HepG2 (cell line): Measurements from ENCODE around the gene TLR5. TPM values are rescaled to one million over a fixed set of nuclear protein-coding genes. Genes with fewer than 3 reads are reported as not detected.

Source experiments
- BRD4 ChIP-seq: sonication (generic); formaldehyde crosslinking; IDR thresholded peaks from 2 replicates; pipeline ENCODE4 v1.4.0; 2020; ENCODE audit warnings: missing genetic modification reagents
- CENPBD1 ChIP-seq: sonication (generic); formaldehyde crosslinking; IDR thresholded peaks from 2 replicates; pipeline ENCODE4 v1.8.0; 2022; ENCODE audit warnings: missing genetic modification reagents, low read depth, mild to moderate bottlenecking, borderline replicate concordance
- CHD2 ChIP-seq: IDR thresholded peaks from 2 replicates; pipeline ENCODE4 v1.6.1; 2011; ENCODE audit warnings: low read depth, low read length, improper control_type of control experiment
- DDIT3 ChIP-seq: sonication (generic); formaldehyde crosslinking; IDR thresholded peaks from 2 replicates; pipeline ENCODE4 v1.4.0; 2020; ENCODE audit warnings: mild to moderate bottlenecking, missing genetic modification reagents
- ESRRA ChIP-seq: sonication (generic); formaldehyde crosslinking; IDR thresholded peaks from 2 replicates; pipeline ENCODE4 v1.5.1; 2020; ENCODE audit warnings: mild to moderate bottlenecking, low read depth, missing genetic modification reagents
- FOXA3 ChIP-seq: IDR thresholded peaks from 2 replicates; pipeline ENCODE4 v1.6.1; 2016; ENCODE audit warnings: missing genetic modification reagents, missing compliant biosample characterization
- GPBP1L1 ChIP-seq: sonication (generic); formaldehyde crosslinking; IDR thresholded peaks from 2 replicates; pipeline ENCODE4 v1.5.0; 2020; ENCODE audit warnings: mild to moderate bottlenecking, missing genetic modification reagents
- HOXA3 ChIP-seq: sonication (generic); formaldehyde crosslinking; IDR thresholded peaks from 2 replicates; pipeline ENCODE4 v1.5.0; 2020; ENCODE audit warnings: missing genetic modification reagents
- KDM4B ChIP-seq: sonication (generic); formaldehyde crosslinking; IDR thresholded peaks from 2 replicates; pipeline ENCODE4 v1.4.0; 2020; ENCODE audit warnings: missing genetic modification reagents
- MEF2D ChIP-seq: sonication (generic); formaldehyde crosslinking; IDR thresholded peaks from 2 replicates; pipeline ENCODE4 v1.5.1; 2020; ENCODE audit warnings: mild to moderate bottlenecking, missing genetic modification reagents
- SNAPC5 ChIP-seq: sonication (generic); formaldehyde crosslinking; IDR thresholded peaks from 2 replicates; pipeline ENCODE4 v1.8.1; 2023; ENCODE audit warnings: mild to moderate bottlenecking, missing genetic modification reagents, borderline replicate concordance
- TFAP4 ChIP-seq: sonication (generic); IDR thresholded peaks from 2 replicates; pipeline ENCODE4 v1.6.1; 2016; ENCODE audit warnings: low read depth, borderline replicate concordance
- ZMYM3 ChIP-seq: sonication (generic); formaldehyde crosslinking; IDR thresholded peaks from 2 replicates; pipeline ENCODE4 v1.5.1; 2020; ENCODE audit warnings: mild to moderate bottlenecking, missing genetic modification reagents
- ZNF235 ChIP-seq: sonication (generic); formaldehyde crosslinking; IDR thresholded peaks from 2 replicates; pipeline ENCODE4 v1.8.1; 2023; ENCODE audit warnings: mild to moderate bottlenecking, missing genetic modification reagents, borderline replicate concordance
- ZNF512B ChIP-seq: sonication (generic); formaldehyde crosslinking; IDR thresholded peaks from 2 replicates; pipeline ENCODE4 v1.5.1; 2020; ENCODE audit warnings: missing genetic modification reagents, mild to moderate bottlenecking, borderline replicate concordance
- ZNF672 ChIP-seq: sonication (generic); formaldehyde crosslinking; IDR thresholded peaks from 2 replicates; pipeline ENCODE4 v1.8.1; 2022; ENCODE audit warnings: missing genetic modification reagents
- ZNF710 ChIP-seq: sonication (generic); formaldehyde crosslinking; IDR thresholded peaks from 2 replicates; pipeline ENCODE4 v1.5.0; 2020; ENCODE audit warnings: mild to moderate bottlenecking, missing genetic modification reagents, borderline replicate concordance
- polyA plus RNA-seq, 8 experiments: library from polyadenylated mRNA; depleted of rRNA in 3 of 8; stranded (reverse) in 7 of 8; unstranded in 1 of 8; fragments of >200 nt; fragmentation: Illumina TruSeq in 4 of 8; extraction: Trizol in 4 of 8; gene quantifications; 2 replicates each; pipeline versions ENCODE4 v1.2.1 to v1.2.3, GENCODE V29; 2011 to 2016; ENCODE audit warnings: low read depth in 4 of 8, missing spikeins in 1 of 8, mixed read lengths in 1 of 8; ENCODE audit not compliant: insufficient read depth in 1 of 8
- total RNA-seq, 5 experiments: library from RNA; depleted of rRNA; stranded (reverse); fragments of >200 nt; fragmentation: Illumina TruSeq; extraction: Trizol; gene quantifications; 2 replicates each; pipeline ENCODE4 v1.2.3, GENCODE V29; 2016; ENCODE audit warnings: low read depth in 1 of 5

Gene TLR5
- total and polyA plus RNA-seq, 2 of the 13 experiments (the other 11 are each of a cell fraction or from before 2014, with no cell fraction given), result not detected

GRCh38 chr1:223109581-223110026 lies 33.4 kb downstream of the TLR5 start (continued):
- TF ChIP-seq ZNF512B (CRISPR knock-in tag), result no peak
- no peak for TF ChIP-seq ZNF710
- peak; percentile 63; the same call in 1 of the 2 replicates for TF ChIP-seq ESRRA (CRISPR knock-in tag)
- no peak for TF ChIP-seq GPBP1L1 (CRISPR knock-in tag)
- no peak for TF ChIP-seq ZNF672
- TF ChIP-seq BRD4 (CRISPR knock-in tag), result no peak
- 0 out of 2 replicates have a peak, but pooled peaks have one; percentile 32 for TF ChIP-seq MEF2D (CRISPR knock-in tag)
- no peak for TF ChIP-seq ZMYM3
- no peak for TF ChIP-seq CENPBD1 (CRISPR knock-in tag)
- TF ChIP-seq FOXA3 (CRISPR knock-in tag), result peak; percentile 57; the same call in 1 of the 2 replicates
- peak; percentile 27; the same call in 1 of the 2 replicates for TF ChIP-seq HOXA3 (CRISPR knock-in tag)
- no peak for TF ChIP-seq SNAPC5
- TF ChIP-seq TFAP4, result peak; percentile 96
- no peak for TF ChIP-seq DDIT3 (CRISPR knock-in tag)
- TF ChIP-seq KDM4B (CRISPR knock-in tag), result no peak
- TF ChIP-seq ZNF235 (CRISPR knock-in tag), result no peak
- no peak for TF ChIP-seq CHD2
